Measurements from ENCODE around the gene VASN. TPM values are rescaled to one million over a fixed set of nuclear protein-coding genes. Genes with fewer than 3 reads are reported as not detected.

The VASN gene
- total and polyA plus RNA-seq, 9 of the 15 experiments (the other 6 are each of a cell fraction or from before 2014, with no cell fraction given), result 0.01 to 2.5 (median 0.41) TPM; not detected in 1

GRCh38 chr16:4336701-4337539 lies 34.7 kb upstream of the VASN start:
- in situ Hi-C loops (cut with MboI) (no loop called here), intact Hi-C loops (cut with micrococcal nuclease) (no loop called here)
- no peak for ATAC-seq
- H3K36me3 ChIP-seq (ENCODE audit: control insufficient read depth, insufficient read depth, low read length), result peaks cover 61% of the 10 kb centered on the region; the same call in 2 of the 3 replicates
- peak overlapping the region in 1 of 2 experiments; percentile 35; a peak in 1 of 4 replicates for H3K9ac ChIP-seq (ENCODE audit: insufficient read depth in 1 of 2, low read depth in 2 of 2, low read length in 2 of 2)
- POLR2A ChIA-PET, result interaction anchor here (0.6 kb wide), 3 partner anchors 9 to 20 kb away, joined by 3 to 4 read pairs (median 3); no protein-coding TSS in a partner anchor
- H3K4me2 ChIP-seq (ENCODE audit: insufficient read depth, low read length), result no peak overlapping the region
- DNase-seq (ENCODE audit: extremely low read depth in 1 of 4, low spot score in 3 of 4), result no peak
- H3K79me2 ChIP-seq (ENCODE audit: control insufficient read depth, insufficient read depth, low read length), result peaks cover 13% of the 10 kb centered on the region
- H3K27me3 ChIP-seq (ENCODE audit: control insufficient read depth in 2 of 2, insufficient read depth in 2 of 2, low read length in 2 of 2), result no peaks in the 10 kb centered on the region
- TF ChIP-seq, protein P1, sequence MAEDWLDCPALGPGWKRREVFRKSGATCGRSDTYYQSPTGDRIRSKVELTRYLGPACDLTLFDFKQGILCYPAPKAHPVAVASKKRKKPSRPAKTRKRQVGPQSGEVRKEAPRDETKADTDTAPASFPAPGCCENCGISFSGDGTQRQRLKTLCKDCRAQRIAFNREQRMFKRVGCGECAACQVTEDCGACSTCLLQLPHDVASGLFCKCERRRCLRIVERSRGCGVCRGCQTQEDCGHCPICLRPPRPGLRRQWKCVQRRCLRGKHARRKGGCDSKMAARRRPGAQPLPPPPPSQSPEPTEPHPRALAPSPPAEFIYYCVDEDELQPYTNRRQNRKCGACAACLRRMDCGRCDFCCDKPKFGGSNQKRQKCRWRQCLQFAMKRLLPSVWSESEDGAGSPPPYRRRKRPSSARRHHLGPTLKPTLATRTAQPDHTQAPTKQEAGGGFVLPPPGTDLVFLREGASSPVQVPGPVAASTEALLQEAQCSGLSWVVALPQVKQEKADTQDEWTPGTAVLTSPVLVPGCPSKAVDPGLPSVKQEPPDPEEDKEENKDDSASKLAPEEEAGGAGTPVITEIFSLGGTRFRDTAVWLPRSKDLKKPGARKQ (CRISPR knock-in tag; IDR thresholded peaks at IDR 0.05), result no peak
- TF ChIP-seq MIER1 (IDR thresholded peaks at IDR 0.05; ENCODE audit: low read depth), result no peak
- no peak for TF ChIP-seq NELFE (IDR thresholded peaks at IDR 0.05; ENCODE audit: insufficient read depth, insufficient read length)
- peak; percentile 65; the same call in 1 of the 2 replicates for TF ChIP-seq ZKSCAN1 (IDR thresholded peaks at IDR 0.05; ENCODE audit: low read depth, low read length)
- TF ChIP-seq TCF7L2 (IDR thresholded peaks at IDR 0.05; ENCODE audit: low read depth, low read length), result no peak
- peak; percentile 43 for TF ChIP-seq FIP1L1 (IDR thresholded peaks at IDR 0.05; ENCODE audit: low read depth, low read length, poor library complexity, severe bottlenecking)
- peak; percentile 67 for TF ChIP-seq HNRNPL (IDR thresholded peaks at IDR 0.05; ENCODE audit: low read depth, low read length)
- TF ChIP-seq CC2D1A (IDR thresholded peaks at IDR 0.05), result no peak
- TF ChIP-seq POLR2G (IDR thresholded peaks at IDR 0.05; ENCODE audit: low read depth, low read length), result peak; percentile 55; the same call in 1 of the 2 replicates
- no peak for TF ChIP-seq ZNF23 (CRISPR knock-in tag; IDR thresholded peaks at IDR 0.05)
- 95% methylated on average over 24 of the region's 41 CpGs for WGBS (ENCODE audit: insufficient coverage, low coverage, missing lambda C conversion rate)
- H2AFZ ChIP-seq (ENCODE audit: low read depth, low read length), result no peak overlapping the region
- H4K20me1 ChIP-seq (replicated peaks; ENCODE audit: control insufficient read depth, insufficient read depth, low read length), result peaks cover 3% of the 10 kb centered on the region; the same call in 1 of the 2 replicates
- no peak for FAIRE-seq
- H3K4me3 ChIP-seq, result no peak overlapping the region
- no peak overlapping the region for H3K27ac ChIP-seq (ENCODE audit: extremely low read depth, low read depth, low read length)
- no peaks in the 10 kb centered on the region for H3K9me3 ChIP-seq (replicated peaks; ENCODE audit: control insufficient read depth, insufficient read depth, low read depth, low read length)
- CTCF ChIA-PET (ENCODE audit: low intra/inter-chr PET ratio), result no interaction called here
- BruUV-seq (replicated peaks), result no TSS peak
- no peaks in the 10 kb centered on the region for H3K9me1 ChIP-seq (ENCODE audit: control insufficient read depth, insufficient read depth, low read length)
- H3K4me1 ChIP-seq (replicated peaks in 1 of 2; ENCODE audit: control insufficient read depth in 2 of 2, insufficient read depth in 2 of 2, low read length in 2 of 2), result peaks cover 0 to 65% of the 10 kb centered on the region in 2 experiments; a peak in 2 of 5 replicates

Data from K562 (cell line).